ENCODE measurements around the gene SRSF2.
"Not testable (repeated sequence)": the region's sequence is repeated elsewhere in the genome, so short reads cannot be mapped to it uniquely, and the experiment has no call there.

Gene SRSF2

GRCh38 chr17:76721463-76721862 lies 15.7 kb downstream of the SRSF2 start:
- no peak for DNase-seq (ENCODE audit: low read depth, low spot score)

- DNase-seq (ENCODE audit: low read depth, low spot score) = no peak
Observed at GRCh38 chr17:76720941-76721340, 16.2 kb downstream of the SRSF2 start.

GRCh38 chr17:76720211-76720610 lies 16.9 kb downstream of the SRSF2 start:
- no peak for DNase-seq (ENCODE audit: low read depth, low spot score)

GRCh38 chr17:76718516-76718915 lies 18.6 kb downstream of the SRSF2 start:
- no peak for DNase-seq (ENCODE audit: low read depth, low spot score)

- peak; percentile 91 for DNase-seq (ENCODE audit: low read depth, low spot score)
Observed at GRCh38 chr17:76716839-76717215, 20.3 kb downstream of the SRSF2 start.

- DNase-seq (ENCODE audit: low read depth, low spot score) = peak; percentile 95
Observed at GRCh38 chr17:76716146-76716838, 20.8 kb downstream of the SRSF2 start.

- DNase-seq (ENCODE audit: low read depth, low spot score) = no peak
Observed at GRCh38 chr17:76715496-76715830, 21.7 kb downstream of the SRSF2 start.

GRCh38 chr17:76714822-76715495 lies 22.2 kb downstream of the SRSF2 start:
- DNase-seq (ENCODE audit: low read depth, low spot score) = peak; percentile 79

GRCh38 chr17:76714336-76714735 lies 22.8 kb downstream of the SRSF2 start:
- no peak for DNase-seq (ENCODE audit: low read depth, low spot score)

GRCh38 chr17:76713765-76714164 lies 23.4 kb downstream of the SRSF2 start:
- no peak for DNase-seq (ENCODE audit: low read depth, low spot score)

- DNase-seq (ENCODE audit: low read depth, low spot score) = not testable (repeated sequence)
Observed at GRCh38 chr17:76712321-76712720, 24.8 kb downstream of the SRSF2 start.

- DNase-seq (ENCODE audit: low read depth, low spot score) = peak; percentile 91
Observed at GRCh38 chr17:76710863-76711611, 26.1 kb downstream of the SRSF2 start, which contains the start of gene MXRA7. Gene MXRA7, minus strand, starts transcription at chr17:76710965. Its CDS starts 19 bp downstream, at chr17:76710946.

- DNase-seq (ENCODE audit: low read depth, low spot score) = peak; percentile 71
Observed at GRCh38 chr17:76709951-76710862, 26.9 kb downstream of the SRSF2 start.

GRCh38 chr17:76709077-76709950 lies 27.8 kb downstream of the SRSF2 start:
- DNase-seq (ENCODE audit: low read depth, low spot score) = peak; percentile 98

- DNase-seq (ENCODE audit: low read depth, low spot score) = peak; percentile 53
Observed at GRCh38 chr17:76707985-76708807, 28.9 kb downstream of the SRSF2 start.

- no peak for DNase-seq (ENCODE audit: low read depth, low spot score)
Observed at GRCh38 chr17:76706817-76707216, 30.3 kb downstream of the SRSF2 start.

- DNase-seq (ENCODE audit: low read depth, low spot score) = no peak
Observed at GRCh38 chr17:76704805-76705204, 32.3 kb downstream of the SRSF2 start.

- no peak for DNase-seq (ENCODE audit: low read depth, low spot score)
Observed at GRCh38 chr17:76702941-76703637, 34.0 kb downstream of the SRSF2 start.

- no peak for DNase-seq (ENCODE audit: low read depth, low spot score)
Observed at GRCh38 chr17:76702076-76702475, 35.1 kb downstream of the SRSF2 start.

Measured in astrocyte of the hippocampus (primary cell).